HEK293 (cell line): ENCODE data around the gene BMS1.

Source experiments
- CTCF ChIA-PET: fragments of 350-600 bp; formaldehyde crosslinking; extraction: SDS; loops from one replicate; lab custom pipeline; 2021; ENCODE audit warnings: antibody characterized with exemption; lab: Yijun Ruan, JAX
- POLR2A ChIA-PET: fragments of 300-600 bp; formaldehyde crosslinking; extraction: SDS; loops from one replicate; lab custom pipeline; 2020; ENCODE audit warnings: antibody characterized with exemption, inconsistent platforms; lab: Yijun Ruan, JAX
- H3K27ac ChIP-seq: fragments of 200-500 bp; sonication (Bioruptor generic); 2 replicates; pipeline ENCODE4 v1.5.1; 2014; ENCODE audit warnings: low read depth, low read length, control low read depth, inconsistent platforms; ENCODE audit errors: extremely low read depth
- H3K36me3 ChIP-seq, 2 experiments: fragments of 200-500 bp in 1 of 2; sonication (Bioruptor generic) in 1 of 2; 1 replicate in 1 of 2; 2 replicates in 1 of 2; pipeline ENCODE4 v1.5.1; 2014 to 2017; ENCODE audit warnings: inconsistent platforms in 2 of 2, low read length in 2 of 2; ENCODE audit not compliant: control insufficient read depth in 2 of 2, insufficient read depth in 1 of 2
- H3K4me1 ChIP-seq: fragments of 200-500 bp; sonication (Bioruptor generic); 2 replicates; pipeline ENCODE4 v1.5.1; 2014; ENCODE audit warnings: mild to moderate bottlenecking, low read length, inconsistent platforms; ENCODE audit not compliant: control insufficient read depth, insufficient read depth
- H3K4me3 ChIP-seq: 2 replicates; pipeline ENCODE4 v1.5.1; 2011; ENCODE audit warnings: low read depth, mild to moderate bottlenecking, control low read depth, low read length, moderate library complexity
- H3K9me3 ChIP-seq: fragments of 200-500 bp; sonication (Bioruptor generic); 2 replicates; pipeline ENCODE4 v1.5.1; 2014; ENCODE audit warnings: low read depth, low read length, inconsistent platforms; ENCODE audit not compliant: control insufficient read depth, insufficient read depth
- GFI1B ChIP-seq: fragments of 450-650 bp; formaldehyde crosslinking; IDR thresholded peaks from 2 replicates; pipeline ENCODE4 v1.5.1; 2016; ENCODE audit warnings: missing biosample characterization, missing genetic modification characterization
- PRDM4 ChIP-seq: fragments of 450-650 bp; formaldehyde crosslinking; IDR thresholded peaks from 2 replicates; pipeline ENCODE4 v1.5.1; 2017; ENCODE audit warnings: missing biosample characterization, missing genetic modification characterization
- TSHZ1 ChIP-seq: fragments of 450-650 bp; formaldehyde crosslinking; IDR thresholded peaks from 2 replicates; pipeline ENCODE4 v1.5.1; 2016; ENCODE audit warnings: missing biosample characterization, missing genetic modification characterization, borderline replicate concordance
- WT1 ChIP-seq: fragments of 450-650 bp; formaldehyde crosslinking; IDR thresholded peaks from 2 replicates; pipeline ENCODE4 v1.5.1; 2016; ENCODE audit warnings: missing biosample characterization, missing genetic modification characterization
- ZBTB6 ChIP-seq: fragments of 450-650 bp; formaldehyde crosslinking; IDR thresholded peaks from 2 replicates; pipeline ENCODE4 v1.5.1; 2017; ENCODE audit warnings: missing biosample characterization, missing genetic modification characterization
- ZFP3 ChIP-seq: fragments of 450-650 bp; formaldehyde crosslinking; IDR thresholded peaks from 2 replicates; pipeline ENCODE4 v1.5.1; 2016; ENCODE audit warnings: low read depth, missing biosample characterization, missing genetic modification characterization
- ZNF146 ChIP-seq: fragments of 450-650 bp; formaldehyde crosslinking; IDR thresholded peaks from 2 replicates; pipeline ENCODE4 v1.5.1; 2016; ENCODE audit warnings: missing biosample characterization, missing genetic modification characterization
- ZNF174 ChIP-seq: fragments of 450-650 bp; formaldehyde crosslinking; IDR thresholded peaks from 2 replicates; pipeline ENCODE4 v1.5.0; 2017; ENCODE audit warnings: missing biosample characterization, mild to moderate bottlenecking, missing genetic modification characterization
- ZNF221 ChIP-seq: fragments of 450-650 bp; formaldehyde crosslinking; IDR thresholded peaks from 2 replicates; pipeline ENCODE4 v1.5.1; 2017; ENCODE audit warnings: missing biosample characterization, missing genetic modification characterization, borderline replicate concordance
- ZNF248 ChIP-seq: fragments of 450-650 bp; formaldehyde crosslinking; IDR thresholded peaks from 2 replicates; pipeline ENCODE4 v1.5.1; 2017; ENCODE audit warnings: missing biosample characterization, missing genetic modification characterization
- ZNF266 ChIP-seq: fragments of 450-650 bp; formaldehyde crosslinking; IDR thresholded peaks from 2 replicates; pipeline ENCODE4 v1.5.1; 2016; ENCODE audit warnings: missing biosample characterization, missing genetic modification characterization, low read depth
- ZNF302 ChIP-seq: fragments of 450-650 bp; formaldehyde crosslinking; IDR thresholded peaks from 2 replicates; pipeline ENCODE4 v1.5.1; 2016; ENCODE audit warnings: missing biosample characterization, missing genetic modification characterization, low read depth
- ZNF311 ChIP-seq: fragments of 450-650 bp; formaldehyde crosslinking; IDR thresholded peaks from 2 replicates; pipeline ENCODE4 v1.5.1; 2017; ENCODE audit warnings: missing biosample characterization, missing genetic modification characterization, borderline replicate concordance
- ZNF37A ChIP-seq: fragments of 450-650 bp; IDR thresholded peaks from 2 replicates; pipeline ENCODE4 v1.5.1; 2018; ENCODE audit warnings: missing biosample characterization, missing genetic modification characterization
- ZNF391 ChIP-seq: fragments of 450-650 bp; formaldehyde crosslinking; IDR thresholded peaks from 2 replicates; pipeline ENCODE4 v1.5.1; 2016; ENCODE audit warnings: low read depth, missing biosample characterization, missing genetic modification characterization, borderline replicate concordance
- ZNF449 ChIP-seq: fragments of 450-650 bp; formaldehyde crosslinking; IDR thresholded peaks from 2 replicates; pipeline ENCODE4 v1.5.1; 2017; ENCODE audit warnings: missing biosample characterization, mild to moderate bottlenecking, missing genetic modification characterization, moderate library complexity
- ZNF473 ChIP-seq: fragments of 450-650 bp; formaldehyde crosslinking; IDR thresholded peaks from 2 replicates; pipeline ENCODE4 v1.5.1; 2017; ENCODE audit warnings: missing biosample characterization, missing genetic modification characterization
- ZNF548 ChIP-seq: fragments of 450-650 bp; formaldehyde crosslinking; IDR thresholded peaks from 2 replicates; pipeline ENCODE4 v1.5.1; 2016; ENCODE audit warnings: missing biosample characterization, missing genetic modification characterization
- ZNF571 ChIP-seq: fragments of 450-650 bp; formaldehyde crosslinking; IDR thresholded peaks from 2 replicates; pipeline ENCODE4 v1.5.0; 2017; ENCODE audit warnings: missing biosample characterization, missing genetic modification characterization
- ZNF621 ChIP-seq: fragments of 450-650 bp; formaldehyde crosslinking; IDR thresholded peaks from 2 replicates; pipeline ENCODE4 v1.5.1; 2017; ENCODE audit warnings: missing biosample characterization, missing genetic modification characterization
- ZNF623 ChIP-seq: fragments of 450-650 bp; formaldehyde crosslinking; IDR thresholded peaks from 2 replicates; pipeline ENCODE4 v1.5.1; 2016; ENCODE audit warnings: missing biosample characterization, missing genetic modification characterization
- ZNF629 ChIP-seq: fragments of 450-650 bp; formaldehyde crosslinking; IDR thresholded peaks from 2 replicates; pipeline ENCODE4 v1.5.1; 2017; ENCODE audit warnings: missing biosample characterization, missing genetic modification characterization

The BMS1 gene

GRCh38 chr10:42878134-42878820 is 95.7 kb downstream of the BMS1 start:
- no peak overlapping the region for H3K27ac ChIP-seq
- POLR2A ChIA-PET, result no interaction called here

GRCh38 chr10:42878821-42879195 is 96.2 kb downstream of the BMS1 start:
- no peak overlapping the region for H3K27ac ChIP-seq
- no peaks in the 10 kb centered on the region for H3K9me3 ChIP-seq
- CTCF ChIA-PET, result no interaction called here
- no peaks in the 10 kb centered on the region for H3K36me3 ChIP-seq
- TF ChIP-seq ZNF248, result no peak
- TF ChIP-seq ZBTB6, result no peak
- TF ChIP-seq ZFP3, result no peak
- no peak for TF ChIP-seq ZNF37A (tag by site-specific recombination)
- no peak for TF ChIP-seq ZNF311
- TF ChIP-seq ZNF621, result no peak
- TF ChIP-seq PRDM4 (tag by site-specific recombination), result no peak
- TF ChIP-seq ZNF221 (tag by site-specific recombination), result no peak
- no peak for TF ChIP-seq ZNF449 (tag by site-specific recombination)
- no peak for TF ChIP-seq GFI1B (tag by site-specific recombination)
- no peak for TF ChIP-seq ZNF548
- no peak for TF ChIP-seq ZNF623 (tag by site-specific recombination)
- no peak for TF ChIP-seq ZNF302 (tag by site-specific recombination)
- TF ChIP-seq ZNF629 (tag by site-specific recombination), result no peak
- no peak for TF ChIP-seq ZNF146 (tag by site-specific recombination)
- TF ChIP-seq ZNF473 (tag by site-specific recombination), result no peak
- TF ChIP-seq ZNF391, result no peak
- no peak for TF ChIP-seq ZNF571
- TF ChIP-seq ZNF174 (tag by site-specific recombination), result no peak
- no peak for TF ChIP-seq TSHZ1 (tag by site-specific recombination)
- no peak overlapping the region for H3K4me3 ChIP-seq
- no peaks in the 10 kb centered on the region for H3K4me1 ChIP-seq
- POLR2A ChIA-PET, result no interaction called here

More at GRCh38 chr10:42878134-42878820, 95.7 kb downstream of the BMS1 start:
- no peaks in the 10 kb centered on the region for H3K9me3 ChIP-seq
- TF ChIP-seq ZNF174 (tag by site-specific recombination) (no peak), ZNF266 (tag by site-specific recombination) (no peak), WT1 (tag by site-specific recombination) (no peak)
- TF ChIP-seq, all 188 proteins: peak for 0
- no peaks in the 10 kb centered on the region for H3K4me1 ChIP-seq
- H3K4me3 ChIP-seq, result no peak overlapping the region
- H3K36me3 ChIP-seq, result no peaks in the 10 kb centered on the region
- CTCF ChIA-PET, result no interaction called here
